NCI-H2081 treated with DMSO at 0.1 percent for 48 hours (cell line): ENCODE data around the gene PXDN.

Experiments
- DNase-seq: peaks from one replicate; lab custom pipeline; 2025; lab: John Stamatoyannopoulos, UW

The PXDN gene

GRCh38 chr2:1665761-1666505 lies 78.4 kb downstream of the PXDN start:
- DNase-seq: no peak

- no peak for DNase-seq
Measured at GRCh38 chr2:1664698-1665097, 79.6 kb downstream of the PXDN start.

- DNase-seq: no peak
Measured at GRCh38 chr2:1664076-1664605, 80.2 kb downstream of the PXDN start.

GRCh38 chr2:1663621-1664020 lies 80.7 kb downstream of the PXDN start:
- DNase-seq: no peak

- no peak for DNase-seq
Measured at GRCh38 chr2:1662606-1663180, 81.6 kb downstream of the PXDN start.

GRCh38 chr2:1661891-1662605 lies 82.3 kb downstream of the PXDN start:
- DNase-seq: no peak

- no peak for DNase-seq
Measured at GRCh38 chr2:1660656-1661640, 83.4 kb downstream of the PXDN start.

GRCh38 chr2:1659951-1660565 lies 84.3 kb downstream of the PXDN start:
- no peak for DNase-seq

GRCh38 chr2:1658394-1659151 lies 85.7 kb downstream of the PXDN start:
- DNase-seq: no peak

- no peak for DNase-seq
Measured at GRCh38 chr2:1656961-1657841, 87.1 kb downstream of the PXDN start.

GRCh38 chr2:1656326-1656960 lies 87.9 kb downstream of the PXDN start:
- DNase-seq: no peak

- DNase-seq: no peak
Measured at GRCh38 chr2:1655461-1655860, 88.9 kb downstream of the PXDN start.

- no peak for DNase-seq
Measured at GRCh38 chr2:1654696-1655374, 89.5 kb downstream of the PXDN start.

- no peak for DNase-seq
Measured at GRCh38 chr2:1653956-1654695, 90.2 kb downstream of the PXDN start.

GRCh38 chr2:1652034-1652790 lies 92.1 kb downstream of the PXDN start:
- no peak for DNase-seq

- no peak for DNase-seq
Measured at GRCh38 chr2:1651121-1652033, 92.9 kb downstream of the PXDN start.
